Ishikawa (cell line): ENCODE results near the gene ZNF678.

Source experiments
- CEBPB ChIP-seq: IDR thresholded peaks from 2 replicates; pipeline ENCODE4 v1.6.1; 2012
- CREB1 ChIP-seq: IDR thresholded peaks from 2 replicates; pipeline ENCODE4 v1.6.1; 2012; ENCODE audit warnings: low read depth
- EGR1 ChIP-seq: IDR thresholded peaks from 2 replicates; pipeline ENCODE4 v1.6.1; 2012
- EP300 ChIP-seq: IDR thresholded peaks from 2 replicates; pipeline ENCODE4 v1.6.1; 2012; ENCODE audit warnings: borderline replicate concordance
- FOXM1 ChIP-seq: IDR thresholded peaks from 2 replicates; pipeline ENCODE4 v1.6.1; 2012; ENCODE audit warnings: low read depth, borderline replicate concordance
- MAX ChIP-seq: IDR thresholded peaks from 2 replicates; pipeline ENCODE4 v1.6.1; 2012
- NFIC ChIP-seq: IDR thresholded peaks from 2 replicates; pipeline ENCODE4 v1.6.1; 2012
- RAD21 ChIP-seq: IDR thresholded peaks from 2 replicates; pipeline ENCODE4 v1.6.1; 2012; ENCODE audit warnings: low read depth
- REST ChIP-seq: IDR thresholded peaks from 2 replicates; pipeline ENCODE4 v1.6.1; 2012; ENCODE audit warnings: low read depth, mild to moderate bottlenecking
- TAF1 ChIP-seq: IDR thresholded peaks from 2 replicates; pipeline ENCODE4 v1.6.1; 2012; ENCODE audit warnings: low read depth, mild to moderate bottlenecking
- TCF12 ChIP-seq: IDR thresholded peaks from 2 replicates; pipeline ENCODE4 v1.6.1; 2012; ENCODE audit warnings: low read depth
- TEAD4 ChIP-seq: IDR thresholded peaks from 2 replicates; pipeline ENCODE4 v1.6.1; 2012
- YY1 ChIP-seq: IDR thresholded peaks from 2 replicates; pipeline ENCODE4 v1.6.1; 2012; ENCODE audit warnings: low read depth
- ZBTB7A ChIP-seq: IDR thresholded peaks from 2 replicates; pipeline ENCODE4 v1.6.1; 2012; ENCODE audit warnings: low read depth

ZNF678 gene

GRCh38 chr1:227574926-227575325 lies 11.6 kb downstream of the ZNF678 start:
- TF ChIP-seq REST = no peak
- no peak for TF ChIP-seq RAD21
- TF ChIP-seq TAF1 = no peak
- no peak for TF ChIP-seq ZBTB7A
- TF ChIP-seq CEBPB = no peak
- TF ChIP-seq EGR1 = no peak
- TF ChIP-seq MAX = no peak
- TF ChIP-seq FOXM1 = no peak
- no peak for TF ChIP-seq EP300
- no peak for TF ChIP-seq TCF12
- TF ChIP-seq YY1 = no peak

GRCh38 chr1:227576189-227576588 lies 12.8 kb downstream of the ZNF678 start:
- TF ChIP-seq EGR1 = no peak
- no peak for TF ChIP-seq RAD21
- TF ChIP-seq CREB1 = no peak
- no peak for TF ChIP-seq ZBTB7A
- no peak for TF ChIP-seq CEBPB
- TF ChIP-seq TAF1 = no peak
- TF ChIP-seq NFIC = no peak
- no peak for TF ChIP-seq REST
- no peak for TF ChIP-seq FOXM1
- TF ChIP-seq MAX = no peak
- no peak for TF ChIP-seq YY1
- TF ChIP-seq TCF12 = no peak
- TF ChIP-seq TEAD4 = no peak

GRCh38 chr1:227577500-227577899 lies 14.1 kb downstream of the ZNF678 start:
- TF ChIP-seq EP300 (no peak), TCF12 (no peak), REST (no peak), CREB1 (no peak), NFIC (no peak), FOXM1 (no peak), EGR1 (no peak), MAX (no peak), TAF1 (no peak), CEBPB (no peak), YY1 (no peak)

GRCh38 chr1:227583354-227583753 lies 20.0 kb downstream of the ZNF678 start:
- no peak for TF ChIP-seq YY1
- no peak for TF ChIP-seq TAF1
- TF ChIP-seq FOXM1 = no peak
- TF ChIP-seq CREB1 = no peak
- TF ChIP-seq MAX = no peak
- no peak for TF ChIP-seq ZBTB7A
- no peak for TF ChIP-seq REST
